ENCODE data around the gene TRPC4AP.

The TRPC4AP gene

DNA sequence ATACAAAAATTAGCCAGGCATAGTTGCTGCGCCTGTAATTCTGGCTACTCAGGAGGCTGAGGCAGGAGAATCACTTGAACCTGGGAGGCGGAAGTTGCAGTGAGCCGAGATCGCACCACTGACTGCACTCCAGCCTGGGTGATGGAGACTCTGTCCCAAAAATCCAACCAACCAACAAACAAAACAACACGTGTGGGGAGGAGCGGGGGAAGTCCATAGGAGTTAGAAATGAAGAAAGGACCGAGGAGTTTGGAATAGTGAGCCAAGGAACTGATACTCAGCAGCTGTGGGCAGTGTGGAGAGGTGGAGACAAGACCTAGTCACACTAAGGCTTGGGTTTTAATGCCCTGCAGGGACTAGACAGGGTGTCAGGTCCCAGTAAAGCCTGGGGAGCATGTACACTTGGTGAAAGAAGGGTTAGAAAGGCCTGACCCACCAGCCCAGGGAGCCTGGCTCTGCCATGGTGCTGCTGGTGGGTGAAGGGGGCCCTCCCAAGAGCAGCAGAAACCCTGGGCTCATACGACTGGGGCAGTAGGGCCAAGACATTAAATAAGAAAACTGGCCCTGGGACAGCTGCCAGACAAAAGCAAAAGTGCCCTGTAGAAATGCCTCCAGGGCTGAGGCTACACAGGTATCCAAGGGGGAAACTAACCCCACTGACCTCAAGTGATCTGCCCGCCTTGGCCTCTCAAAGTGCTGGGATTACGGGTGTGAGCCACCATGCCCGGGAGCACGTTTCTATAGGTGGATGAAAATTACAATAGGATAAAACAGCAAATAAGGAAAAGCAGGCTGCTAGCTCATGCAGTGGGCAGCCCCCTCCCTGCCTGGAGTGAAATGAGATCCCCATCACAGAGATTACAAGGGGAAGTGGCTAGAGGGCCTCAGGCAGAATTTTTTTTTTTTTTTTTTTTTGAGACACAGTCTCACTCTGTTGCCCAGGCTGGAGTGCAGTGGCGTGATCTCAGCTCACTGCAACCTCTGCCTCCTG lies 78.9 kb downstream of the TRPC4AP start:
- DNase-seq: no peak

DNA sequence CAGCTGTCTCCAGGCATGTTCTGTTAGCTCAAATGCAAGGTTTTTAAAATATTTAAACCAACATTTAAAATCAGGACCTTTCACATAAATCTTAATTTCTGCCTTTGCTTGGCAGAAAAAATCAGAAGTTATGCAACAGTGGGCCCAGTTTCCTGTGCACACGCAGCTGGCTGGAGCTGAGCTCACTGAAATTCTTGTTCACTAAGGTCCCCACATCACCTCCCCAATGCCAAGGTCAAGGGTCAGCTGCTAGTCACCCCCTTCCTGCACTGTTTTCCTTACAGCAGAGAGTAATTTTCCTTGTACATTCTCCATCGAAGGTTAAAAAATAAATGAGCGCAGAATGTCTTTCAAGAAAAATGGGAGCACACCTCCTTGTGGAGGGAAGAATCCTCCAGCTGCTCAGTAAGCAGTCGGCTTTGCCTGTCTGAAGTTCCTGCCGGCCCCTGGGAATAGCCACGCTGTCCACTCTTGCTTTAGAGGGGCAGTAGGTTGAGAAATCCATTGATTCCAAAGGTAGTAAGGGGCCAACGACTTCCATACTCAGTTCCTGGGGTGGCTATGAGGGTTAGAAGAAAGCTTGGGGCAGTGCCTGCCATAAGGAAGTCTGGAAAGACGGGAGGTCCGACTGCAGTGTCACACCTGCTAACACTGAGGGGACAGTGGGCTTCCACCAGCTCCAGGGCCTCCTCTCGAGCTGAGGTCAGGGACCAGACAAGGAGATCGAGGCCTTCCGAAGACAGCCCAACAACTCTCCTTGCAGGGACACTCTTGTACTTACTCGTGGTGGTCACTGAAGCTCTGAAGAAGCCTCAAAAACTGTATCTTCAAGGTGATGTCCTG lies 80.2 kb downstream of the TRPC4AP start:
- no peak for DNase-seq

DNA sequence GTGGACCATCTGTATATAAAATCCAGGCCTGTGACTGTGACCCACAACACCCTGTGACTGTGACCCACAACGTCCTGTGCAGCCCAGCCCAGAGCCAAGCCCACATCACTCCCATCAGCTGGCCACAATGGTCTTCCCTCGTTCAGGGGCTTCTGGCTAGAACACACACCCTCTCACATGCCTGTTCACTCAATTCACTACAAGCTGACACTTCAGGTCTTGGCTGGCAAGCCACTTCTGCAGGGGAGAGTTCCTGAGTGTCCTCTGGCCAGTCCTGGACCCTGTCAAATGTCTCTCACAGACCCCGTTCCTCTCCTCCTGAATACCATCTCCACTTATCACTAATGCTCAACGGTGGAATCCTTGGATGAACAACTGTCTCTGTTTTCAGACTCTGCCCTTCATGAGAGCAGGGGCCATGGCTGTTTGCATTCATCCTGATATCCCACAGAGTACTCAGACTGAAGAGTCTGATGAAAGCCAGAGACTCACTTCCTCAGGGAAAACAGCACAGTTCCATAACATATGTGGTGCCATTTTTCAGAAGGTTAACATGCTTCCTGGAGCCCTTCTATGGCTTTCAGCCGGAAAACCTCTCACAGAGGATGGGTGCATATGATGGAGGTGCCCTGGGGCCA lies 80.9 kb downstream of the TRPC4AP start:
- no peak for DNase-seq

GRCh38 chr20:35010405-35011192 lies 82.0 kb downstream of the TRPC4AP start:
- DNase-seq: no peak

- DNase-seq: no peak
These were observed 82.8 kb downstream of the TRPC4AP start for GRCh38 chr20:35009665-35010328.

DNA sequence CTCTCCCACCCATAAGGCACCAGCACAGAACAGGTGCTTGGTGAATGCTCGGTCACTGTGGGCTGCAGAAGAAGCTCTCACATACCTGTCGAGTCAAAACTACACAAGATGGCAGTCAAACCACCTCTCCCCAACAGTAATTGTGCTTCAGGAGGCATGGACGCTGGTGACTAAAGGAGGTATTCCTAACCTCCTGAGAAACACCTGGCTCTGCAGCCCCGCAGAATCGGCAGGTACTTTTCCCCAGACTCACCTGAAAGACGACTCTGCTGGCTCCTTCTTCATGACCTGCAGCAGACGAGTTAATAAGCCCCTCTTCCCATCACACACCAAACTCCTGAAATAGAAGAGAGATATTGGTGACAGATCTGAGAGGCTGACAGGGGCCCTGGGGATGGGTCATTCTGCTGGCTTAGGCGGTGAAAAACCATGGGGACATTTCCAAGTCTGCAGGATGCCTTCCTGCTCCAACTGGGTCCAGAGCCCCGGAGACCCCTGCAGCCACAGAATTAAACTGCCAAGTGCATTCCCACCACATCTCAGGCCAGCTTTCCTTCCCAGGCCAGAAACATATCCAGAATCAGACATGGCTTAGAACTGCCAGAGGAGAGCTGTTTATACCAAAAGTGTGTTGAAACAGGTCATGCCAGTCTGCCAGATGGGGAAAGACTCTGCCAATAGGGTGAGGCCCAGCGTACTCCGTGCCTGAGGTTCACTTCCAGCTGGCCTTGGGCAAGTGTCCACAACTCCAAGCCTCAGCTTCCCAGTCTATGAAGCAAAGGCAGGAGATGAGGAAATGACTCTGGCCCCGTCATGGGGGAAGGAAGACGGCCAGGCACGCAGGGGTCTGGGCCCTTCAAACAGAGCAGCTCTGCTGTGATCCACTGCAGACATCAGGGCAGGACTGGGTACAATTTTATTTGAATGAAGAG lies 83.9 kb downstream of the TRPC4AP start:
- no peak for DNase-seq

DNA sequence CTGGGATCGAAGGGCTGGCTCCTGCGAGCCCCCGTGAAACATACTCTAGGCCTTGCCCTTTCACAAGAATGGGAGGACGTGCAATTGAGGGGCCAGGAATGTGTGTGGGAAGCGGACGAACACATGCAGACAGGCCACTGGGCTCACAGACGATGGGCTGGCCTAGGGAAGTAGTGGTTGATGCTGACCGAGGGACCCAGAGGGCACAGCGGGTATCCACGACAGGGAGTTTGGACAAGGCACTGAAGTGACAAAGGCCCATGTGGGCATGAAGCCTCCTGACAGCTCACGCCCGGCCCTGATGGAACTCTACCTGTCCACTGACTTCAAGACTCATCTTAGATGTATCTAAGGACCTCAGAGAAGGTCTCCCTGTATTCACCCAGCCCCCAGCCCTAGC lies 84.7 kb downstream of the TRPC4AP start:
- no peak for DNase-seq

- no peak for DNase-seq
These were observed 85.2 kb downstream of the TRPC4AP start for GRCh38 chr20:35007413-35007812.

DNA sequence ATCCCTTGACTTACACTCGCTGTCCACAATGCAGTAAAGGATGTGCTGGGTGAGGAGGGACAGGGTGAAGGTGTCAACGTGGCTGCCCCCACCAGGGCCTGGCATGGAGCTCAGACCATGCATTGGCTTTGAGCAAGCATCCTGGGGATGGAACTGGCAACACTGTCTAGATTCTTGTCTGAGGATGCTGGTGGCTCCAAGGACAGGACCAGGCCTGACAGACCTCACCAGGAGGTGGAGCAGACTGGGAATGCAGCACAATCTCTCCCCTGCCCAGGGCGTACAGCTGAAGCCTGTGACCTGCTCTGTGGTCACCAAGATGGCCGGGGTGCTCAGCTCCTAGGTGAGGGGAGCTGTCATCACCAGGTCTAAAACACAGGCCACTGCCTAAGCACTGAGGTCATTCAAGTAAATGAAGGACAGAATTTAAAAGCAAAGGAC lies 86.1 kb downstream of the TRPC4AP start:
- DNase-seq: no peak

- DNase-seq: no peak
These were observed 86.6 kb downstream of the TRPC4AP start for GRCh38 chr20:35006009-35006408.

DNA sequence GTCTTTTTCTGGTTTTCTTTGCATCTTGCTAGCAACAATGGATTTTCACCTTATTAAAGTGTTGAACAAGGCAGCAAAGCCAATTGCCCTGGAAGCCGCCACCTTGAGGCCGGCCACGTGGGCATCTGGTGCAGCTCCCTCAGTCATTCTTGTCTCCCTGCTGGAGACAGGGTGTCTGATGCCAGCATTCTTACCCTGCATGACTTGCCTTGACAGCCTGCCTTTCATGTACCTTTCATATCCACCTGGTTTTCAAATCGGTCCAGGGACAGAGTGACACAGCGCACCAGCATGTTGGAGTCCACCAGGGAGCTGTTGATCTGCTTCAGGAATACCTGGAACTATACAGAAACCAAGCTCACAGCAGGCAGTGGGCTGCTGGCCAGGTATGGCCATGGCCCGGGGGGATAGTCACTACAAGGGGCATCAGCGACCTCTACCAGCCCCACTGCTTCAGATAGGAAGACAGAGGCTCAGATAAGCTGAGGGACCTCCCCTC lies 87.1 kb downstream of the TRPC4AP start:
- no peak for DNase-seq

GRCh38 chr20:35004749-35005462 lies 87.7 kb downstream of the TRPC4AP start:
- DNase-seq: no peak

DNA sequence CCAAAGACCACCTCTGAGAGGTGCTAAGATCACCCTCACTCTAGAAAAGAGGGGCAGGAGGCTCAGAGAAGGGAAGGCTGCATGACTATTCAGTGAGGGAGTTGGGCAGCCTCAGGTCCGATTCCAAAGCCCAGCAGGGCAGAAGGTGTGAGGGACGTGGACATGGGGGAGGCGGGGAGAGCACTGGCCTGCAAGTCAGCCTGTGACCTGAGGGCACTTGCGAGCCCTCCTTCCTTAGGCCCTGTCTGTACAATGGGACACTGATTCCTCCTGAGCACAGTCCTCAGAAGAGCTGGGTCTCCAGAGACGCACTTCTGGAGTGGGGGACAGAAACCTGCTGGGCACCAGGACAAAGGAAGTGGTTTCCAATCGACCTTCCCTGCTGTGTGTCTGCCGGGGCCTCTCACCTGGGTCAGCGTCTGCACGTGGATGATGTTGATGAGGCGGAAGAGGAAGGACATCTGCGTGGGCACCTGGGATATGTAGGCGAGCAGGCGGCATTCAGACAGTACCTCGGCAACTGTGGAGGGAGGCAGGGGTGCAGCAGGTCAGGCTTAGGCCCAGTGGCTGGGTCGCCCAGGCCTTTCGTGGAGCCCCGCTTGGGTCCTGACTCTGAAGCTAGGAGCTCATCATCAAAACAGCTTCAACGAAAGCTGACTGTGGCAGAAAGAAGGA lies 88.4 kb downstream of the TRPC4AP start:
- DNase-seq: no peak

DNA sequence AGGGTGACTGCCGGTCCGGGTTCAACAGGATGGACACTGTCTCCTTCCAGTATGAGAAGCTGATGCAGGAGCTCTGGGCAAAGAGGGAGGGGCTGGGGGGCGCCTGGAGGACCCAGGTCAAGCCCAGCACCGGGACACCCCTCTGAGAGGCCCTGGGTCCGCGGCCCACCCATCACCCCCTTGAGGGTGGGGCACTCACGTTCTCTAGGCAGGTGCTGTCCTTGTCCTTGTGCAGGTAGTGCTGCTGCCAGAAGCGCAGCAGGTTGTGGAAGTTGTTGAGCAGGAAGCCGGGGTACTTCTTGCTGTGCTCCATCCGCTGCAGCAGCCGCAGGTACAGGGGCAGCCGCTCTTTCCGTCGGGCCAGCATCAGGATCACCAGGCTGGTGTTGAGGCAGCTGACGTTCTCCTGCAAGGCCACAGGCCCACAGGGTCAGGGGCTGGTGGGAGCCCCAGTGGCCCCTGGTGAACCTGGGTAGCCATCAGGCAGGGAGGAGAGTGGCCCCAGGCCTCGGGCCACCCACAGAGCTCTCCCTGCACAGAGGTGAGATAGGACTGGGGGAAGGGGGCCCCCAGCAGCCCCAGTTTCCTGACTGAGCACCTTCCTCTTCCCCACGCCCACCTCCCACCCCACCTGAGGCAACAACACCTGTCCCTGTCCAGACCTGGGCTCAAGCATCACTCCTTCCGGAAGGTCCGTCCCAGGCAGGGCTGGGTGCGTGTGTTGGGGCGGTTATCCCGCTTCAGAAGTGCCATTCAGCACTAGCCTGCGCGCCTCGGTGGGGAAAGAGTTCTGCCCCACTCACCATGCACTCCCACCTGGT lies 89.2 kb downstream of the TRPC4AP start:
- no peak for DNase-seq

DNA sequence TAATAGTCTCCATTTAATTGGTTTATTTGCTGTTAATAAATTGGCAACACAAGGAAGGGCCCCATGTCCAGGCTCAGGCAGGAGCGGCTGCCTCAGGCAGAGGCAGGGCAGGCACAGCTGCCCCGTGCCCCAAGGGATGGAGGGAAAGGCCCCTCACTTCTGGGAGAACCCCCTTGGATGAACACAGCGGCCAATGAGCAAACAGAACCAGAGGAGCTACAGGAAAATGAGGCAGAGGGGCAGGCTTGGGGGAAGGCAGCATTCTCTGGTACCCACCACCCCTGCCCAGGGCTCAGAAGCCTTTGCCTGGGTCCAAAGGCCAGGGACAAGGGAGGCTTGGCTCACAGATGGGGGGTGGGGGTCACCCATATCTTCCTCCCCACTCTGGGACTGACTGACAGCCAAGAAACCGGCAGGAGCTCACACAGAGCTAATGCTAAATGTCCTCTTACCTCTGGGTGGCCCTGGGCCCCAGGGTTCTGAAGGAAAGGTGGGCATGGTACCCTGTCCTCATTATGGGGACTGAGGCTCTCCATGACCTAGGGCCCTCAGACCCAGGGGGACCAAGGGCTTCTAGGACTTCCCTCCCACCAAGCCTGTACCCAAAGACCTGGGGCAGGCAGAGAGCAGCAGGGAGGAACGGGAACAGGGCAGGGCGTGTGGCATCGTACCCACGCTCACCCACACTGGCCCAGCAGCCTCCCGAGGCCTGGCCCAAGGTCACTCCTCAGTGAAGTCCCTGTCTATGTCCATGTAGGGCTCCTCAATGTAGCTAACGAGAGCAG lies 90.0 kb downstream of the TRPC4AP start:
- DNase-seq: no peak

- DNase-seq: no peak
These were observed 90.8 kb downstream of the TRPC4AP start for GRCh38 chr20:35001596-35002362.

Data from fibroblast of skin of abdomen (primary cell).